Calu3 (cell line): ENCODE data around the gene C16orf92. TPM values are rescaled to one million over a fixed set of nuclear protein-coding genes. Genes with fewer than 3 reads are reported as not detected.
A peak's percentile ranks its signal among the peaks of the same experiment; 100 is the strongest.

Experiments used
- BruUV-seq: library from RNA; stranded (reverse); fragments of 400-500 nt; replicated peaks from 2 replicates; lab custom pipeline; 2021; lab: Mats Ljungman, UMichigan
- CTCF ChIA-PET: fragments of 300-600 bp; sonication (Branson Sonifier 250); formaldehyde crosslinking; loops from one replicate; lab custom pipeline; 2022; ENCODE audit warnings: antibody characterized with exemption; lab: Charles Lee
- DNase-seq: peaks from one replicate; pipeline ENCODE4 v3.0.0; 2022
- H3K27ac Mint-ChIP-seq: one replicate; pipeline ENCODE4 v1.8.0; 2022; ENCODE audit warnings: mixed read lengths; ENCODE audit not compliant: unreplicated experiment
- H3K27me3 Mint-ChIP-seq: one replicate; pipeline ENCODE4 v1.8.0; 2022; ENCODE audit warnings: mixed read lengths; ENCODE audit not compliant: unreplicated experiment
- H3K36me3 Mint-ChIP-seq: one replicate; pipeline ENCODE4 v1.8.0; 2022; ENCODE audit warnings: mild to moderate bottlenecking, moderate library complexity, mixed read lengths; ENCODE audit not compliant: insufficient read depth, unreplicated experiment
- H3K4me1 Mint-ChIP-seq: one replicate; pipeline ENCODE4 v1.8.0; 2022; ENCODE audit warnings: mild to moderate bottlenecking, low read depth, mixed read lengths; ENCODE audit not compliant: unreplicated experiment
- H3K4me3 Mint-ChIP-seq: one replicate; pipeline ENCODE4 v1.8.0; 2022; ENCODE audit warnings: mild to moderate bottlenecking, low read depth, moderate library complexity, mixed read lengths; ENCODE audit not compliant: unreplicated experiment
- H3K9me3 Mint-ChIP-seq: one replicate; pipeline ENCODE4 v1.8.0; 2022; ENCODE audit warnings: low read depth, mixed read lengths; ENCODE audit not compliant: unreplicated experiment
- intact Hi-C: fragments of 100-400 bp; cut with micrococcal nuclease; formaldehyde crosslinking; loops from one replicate; pipeline ENCODE4 v1.10.0; 2022; ENCODE audit not compliant: unreplicated experiment
- total RNA-seq: library from RNA; stranded (reverse); gene quantifications from 2 replicates; pipeline ENCODE4 v1.2.3, GENCODE V29; 2022
- TF ChIP-seq, protein P1 (sequence below): fragments of 200-600 bp; IDR thresholded peaks from one replicate; pipeline ENCODE4 v1.8.0; 2022; ENCODE audit warnings: antibody characterized with exemption; ENCODE audit not compliant: unreplicated experiment

Gene C16orf92
- total RNA-seq, 1 experiment from 2014 or later, result not detected

DNA sequence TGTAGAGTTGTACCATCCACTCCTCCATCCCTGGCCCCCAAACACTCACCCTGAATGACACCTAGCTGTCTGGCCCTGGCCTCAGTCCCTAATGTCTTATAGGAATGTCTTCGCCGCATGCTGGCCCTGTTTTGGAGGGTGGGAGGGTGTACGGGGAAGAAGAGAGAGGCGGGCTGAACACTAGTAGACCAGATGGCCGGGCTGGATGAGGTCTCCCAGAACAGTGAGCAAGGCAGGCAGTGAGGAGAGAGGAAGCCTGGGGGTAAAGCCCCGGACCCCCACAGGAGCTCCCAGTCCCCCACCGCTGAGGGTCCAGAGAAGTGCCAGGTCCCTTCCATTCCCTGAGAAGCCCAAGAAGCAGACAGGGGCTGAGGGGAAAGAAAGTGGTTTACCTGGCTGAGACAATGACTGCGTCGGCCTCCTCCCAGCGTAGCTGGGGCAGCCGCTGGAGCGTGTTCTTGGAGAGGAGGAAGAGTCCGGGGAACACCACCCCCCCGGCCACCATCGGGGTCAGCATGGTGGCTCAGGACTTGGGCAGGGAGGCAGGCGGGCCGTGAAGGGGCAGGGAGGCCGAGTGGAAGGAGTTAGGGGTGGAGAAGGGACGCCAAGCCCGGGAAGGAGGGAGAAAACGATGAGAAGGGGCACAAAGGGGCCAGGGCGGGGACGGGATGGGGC is 7.2 kb downstream of the C16orf92 start:
- TF ChIP-seq, protein P1, sequence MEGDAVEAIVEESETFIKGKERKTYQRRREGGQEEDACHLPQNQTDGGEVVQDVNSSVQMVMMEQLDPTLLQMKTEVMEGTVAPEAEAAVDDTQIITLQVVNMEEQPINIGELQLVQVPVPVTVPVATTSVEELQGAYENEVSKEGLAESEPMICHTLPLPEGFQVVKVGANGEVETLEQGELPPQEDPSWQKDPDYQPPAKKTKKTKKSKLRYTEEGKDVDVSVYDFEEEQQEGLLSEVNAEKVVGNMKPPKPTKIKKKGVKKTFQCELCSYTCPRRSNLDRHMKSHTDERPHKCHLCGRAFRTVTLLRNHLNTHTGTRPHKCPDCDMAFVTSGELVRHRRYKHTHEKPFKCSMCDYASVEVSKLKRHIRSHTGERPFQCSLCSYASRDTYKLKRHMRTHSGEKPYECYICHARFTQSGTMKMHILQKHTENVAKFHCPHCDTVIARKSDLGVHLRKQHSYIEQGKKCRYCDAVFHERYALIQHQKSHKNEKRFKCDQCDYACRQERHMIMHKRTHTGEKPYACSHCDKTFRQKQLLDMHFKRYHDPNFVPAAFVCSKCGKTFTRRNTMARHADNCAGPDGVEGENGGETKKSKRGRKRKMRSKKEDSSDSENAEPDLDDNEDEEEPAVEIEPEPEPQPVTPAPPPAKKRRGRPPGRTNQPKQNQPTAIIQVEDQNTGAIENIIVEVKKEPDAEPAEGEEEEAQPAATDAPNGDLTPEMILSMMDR, result no peak
- peak overlapping the region; percentile 46 for H3K4me3 Mint-ChIP-seq
- peaks cover 9% of the 10 kb centered on the region for H3K4me1 Mint-ChIP-seq
- no TSS peak for BruUV-seq
- no peaks in the 10 kb centered on the region for H3K9me3 Mint-ChIP-seq
- DNase-seq, result no peak
- H3K36me3 Mint-ChIP-seq, result peaks cover 6% of the 10 kb centered on the region
- peaks cover 89% of the 10 kb centered on the region for H3K27me3 Mint-ChIP-seq
- CTCF ChIA-PET, result no interaction called here
- intact Hi-C loops, result no loop called here
- no peak overlapping the region for H3K27ac Mint-ChIP-seq

DNA sequence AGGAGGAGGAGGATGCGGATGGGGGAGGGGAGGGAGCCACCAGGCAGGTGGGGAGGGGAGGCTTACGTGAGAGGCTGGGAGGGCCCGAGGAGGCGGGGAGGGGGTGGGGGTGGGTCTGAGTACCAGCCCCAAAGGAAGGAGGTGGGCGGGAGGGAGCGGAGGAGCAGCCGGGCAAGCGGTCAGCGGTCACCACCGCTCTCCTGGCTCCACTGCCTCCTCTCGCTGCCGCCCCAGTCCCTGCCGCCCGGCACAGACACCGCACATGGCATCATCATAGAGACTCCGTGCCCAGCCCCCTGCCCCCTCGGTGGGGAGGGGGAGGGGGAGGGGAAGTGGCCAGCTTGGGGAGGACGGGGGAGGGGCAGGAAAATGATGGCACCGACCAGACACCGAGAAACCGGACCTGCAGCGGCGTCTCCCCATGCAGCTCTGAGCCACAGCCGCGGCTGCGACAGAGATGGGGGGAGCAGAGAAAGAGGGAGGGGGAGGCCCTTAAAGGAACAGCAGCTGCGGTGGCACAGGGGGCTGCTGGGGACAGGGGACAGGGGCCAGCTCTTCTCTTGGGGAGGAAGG is 7.9 kb downstream of the C16orf92 start, which contains the start of gene TLCD3B:
Gene TLCD3B, minus strand, starts transcription at position 431 of the 573 bp plus-strand sequence. CDS start 744 bp downstream, outside the sequence.
- TF ChIP-seq, protein P1, result no peak
- no TSS peak for BruUV-seq
- H3K4me3 Mint-ChIP-seq, result peak within 1 kb of the TSS; percentile 46
- H3K4me1 Mint-ChIP-seq, result peaks cover 9% of the 10 kb centered on the region
- no peak within 1 kb of the TSS for H3K27ac Mint-ChIP-seq
- DNase-seq, result no peak
- H3K27me3 Mint-ChIP-seq, result peaks cover 89% of the 10 kb centered on the region
- CTCF ChIA-PET, result interaction anchor here (0.6 to 2.2 kb wide), 3 partner anchors 131 to 355 kb away, joined by 4 to 10 read pairs (median 7); partner anchors contain the start of genes ASPHD1 and SEZ6L2
- intact Hi-C loops, result no loop called here
- no peaks in the 10 kb centered on the region for H3K9me3 Mint-ChIP-seq
- H3K36me3 Mint-ChIP-seq, result peaks cover 6% of the 10 kb centered on the region

DNA sequence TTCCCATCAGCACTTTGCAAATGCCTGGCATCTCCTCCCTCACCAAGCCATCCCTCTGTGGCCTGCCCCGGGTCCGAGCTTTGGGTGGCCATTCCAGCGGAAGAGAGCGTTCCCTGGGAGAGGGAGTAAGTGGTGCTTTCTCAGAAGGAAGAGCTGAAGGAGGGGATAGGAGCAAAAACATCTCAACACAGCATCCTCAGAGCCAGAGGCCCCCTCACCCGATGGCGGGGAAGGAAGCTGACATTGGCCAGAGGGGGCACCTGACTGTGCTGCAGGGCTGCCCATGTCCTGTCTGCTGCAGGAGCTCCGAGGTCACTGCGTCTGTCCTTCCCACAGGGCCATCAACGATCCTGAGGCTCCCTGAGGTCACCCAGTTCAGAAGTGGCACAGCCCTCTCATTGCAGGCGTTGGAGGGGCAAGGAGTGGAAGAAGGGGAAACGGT is 8.5 kb downstream of the C16orf92 start:
- intact Hi-C loops, result no loop called here
- Mint-ChIP-seq H3K36me3 (peaks cover 6% of the 10 kb centered on the region), H3K27ac (no peak overlapping the region), H3K4me1 (peaks cover 9% of the 10 kb centered on the region), H3K4me3 (peak overlapping the region; percentile 46), H3K27me3 (peaks cover 89% of the 10 kb centered on the region), H3K9me3 (no peaks in the 10 kb centered on the region)
- TF ChIP-seq, protein P1, result no peak
- no peak for DNase-seq
- BruUV-seq, result no TSS peak
- CTCF ChIA-PET, result interaction anchor here (1.0 to 2.2 kb wide), 7 partner anchors 8 to 340 kb away, joined by 3 to 10 read pairs (median 6); partner anchors contain the start of genes ASPHD1, C16orf92, PAGR1 and SEZ6L2

DNA sequence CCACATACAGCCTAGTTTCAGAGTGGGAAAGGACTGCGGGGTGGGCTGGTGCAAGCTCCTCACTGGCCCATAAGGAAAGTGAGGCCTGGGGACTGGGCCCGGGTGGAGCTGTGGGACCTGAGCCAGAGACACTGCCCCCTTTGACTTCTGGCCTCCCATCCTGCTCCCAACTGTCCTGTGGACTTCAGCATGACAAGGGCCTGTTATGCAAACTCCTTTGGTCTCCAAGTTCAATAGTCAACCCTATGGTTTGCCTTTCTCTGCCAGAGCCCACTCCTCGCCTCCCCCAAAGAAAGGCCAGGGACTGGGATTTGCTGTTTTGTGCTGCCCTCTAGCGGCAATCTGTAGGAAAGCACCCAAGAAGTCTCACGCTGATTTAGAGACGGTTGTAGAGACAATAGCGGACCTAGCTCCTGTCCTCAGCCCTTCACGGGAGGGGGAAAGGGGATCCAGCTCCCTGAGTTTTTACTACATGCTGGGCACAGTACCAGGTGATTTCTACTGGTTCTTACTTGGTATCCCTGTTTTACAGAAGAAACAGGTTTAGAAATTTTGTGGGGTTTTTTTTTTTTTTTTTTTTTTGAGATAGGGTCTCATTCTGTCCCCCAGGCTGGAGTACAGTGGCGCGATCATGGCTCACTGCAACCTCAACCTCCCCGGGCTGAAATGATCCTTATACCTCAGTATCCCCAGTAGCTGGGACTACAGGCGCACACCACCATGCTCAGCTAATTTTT is 9.3 kb downstream of the C16orf92 start:
- H3K9me3 Mint-ChIP-seq, result no peaks in the 10 kb centered on the region
- intact Hi-C loops, result no loop called here
- H3K4me3 Mint-ChIP-seq, result peak overlapping the region; percentile 18
- no peak overlapping the region for H3K27ac Mint-ChIP-seq
- peaks cover 86% of the 10 kb centered on the region for H3K27me3 Mint-ChIP-seq
- CTCF ChIA-PET, result interaction anchor here (0.5 to 2.2 kb wide), 18 partner anchors 9 to 1003 kb away, joined by 3 to 12 read pairs (median 4); partner anchors contain the start of genes ASPHD1, C16orf92, DOC2A and MVP
- peaks cover 9% of the 10 kb centered on the region for H3K4me1 Mint-ChIP-seq
- BruUV-seq, result no TSS peak
- peaks cover 6% of the 10 kb centered on the region for H3K36me3 Mint-ChIP-seq
- TF ChIP-seq, protein P1, result peak; percentile 93
- peak; percentile 74 for DNase-seq
